Measurements from ENCODE around the gene HOXA1.

The HOXA1 gene

DNA sequence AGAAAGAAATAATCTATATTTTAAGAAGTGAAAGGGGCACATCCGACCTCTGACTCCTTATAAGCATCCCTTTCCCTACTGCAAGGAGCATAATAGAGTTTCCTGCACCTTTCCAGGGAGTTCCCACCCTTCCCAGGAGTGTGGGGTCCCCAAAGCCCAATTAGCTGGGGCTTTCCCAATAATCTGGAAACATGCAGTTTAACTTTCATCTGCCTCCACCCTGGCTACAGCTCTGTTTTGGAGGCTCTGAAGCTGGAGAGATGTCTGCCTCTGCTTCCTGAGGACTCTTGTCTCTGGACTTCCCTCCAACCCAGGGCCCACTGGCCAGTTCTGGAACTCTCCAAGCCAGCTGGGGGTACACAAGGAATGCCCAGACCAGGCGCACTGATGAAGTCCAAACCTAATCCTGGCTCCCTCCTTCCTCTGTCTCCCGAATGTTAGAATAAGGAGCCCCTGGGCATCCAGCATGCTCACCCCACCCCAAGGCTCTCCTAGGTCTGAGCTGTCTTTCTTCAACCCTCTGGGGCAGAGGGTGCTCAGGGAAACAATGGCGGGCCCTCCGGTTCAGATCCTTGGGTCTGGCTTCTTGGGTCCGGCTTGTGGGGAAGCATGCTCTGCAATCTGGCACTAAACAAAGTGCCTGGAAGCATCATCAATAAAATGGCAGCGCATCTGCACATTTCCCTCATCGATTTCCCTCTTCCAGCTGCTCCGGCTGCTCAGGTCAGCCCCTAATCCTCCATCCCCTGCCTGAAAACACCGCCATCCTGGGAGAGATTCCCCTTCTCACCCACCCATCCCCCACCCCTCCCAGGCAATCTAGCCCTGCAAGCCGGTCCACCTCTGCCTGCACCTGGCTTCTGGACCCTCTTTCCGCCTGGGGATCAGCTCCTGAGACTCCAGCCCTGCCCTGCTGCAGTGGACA lies 21.4 kb upstream of the HOXA1 start:
- DNase-seq (ENCODE audit: low read depth), result no peak

DNA sequence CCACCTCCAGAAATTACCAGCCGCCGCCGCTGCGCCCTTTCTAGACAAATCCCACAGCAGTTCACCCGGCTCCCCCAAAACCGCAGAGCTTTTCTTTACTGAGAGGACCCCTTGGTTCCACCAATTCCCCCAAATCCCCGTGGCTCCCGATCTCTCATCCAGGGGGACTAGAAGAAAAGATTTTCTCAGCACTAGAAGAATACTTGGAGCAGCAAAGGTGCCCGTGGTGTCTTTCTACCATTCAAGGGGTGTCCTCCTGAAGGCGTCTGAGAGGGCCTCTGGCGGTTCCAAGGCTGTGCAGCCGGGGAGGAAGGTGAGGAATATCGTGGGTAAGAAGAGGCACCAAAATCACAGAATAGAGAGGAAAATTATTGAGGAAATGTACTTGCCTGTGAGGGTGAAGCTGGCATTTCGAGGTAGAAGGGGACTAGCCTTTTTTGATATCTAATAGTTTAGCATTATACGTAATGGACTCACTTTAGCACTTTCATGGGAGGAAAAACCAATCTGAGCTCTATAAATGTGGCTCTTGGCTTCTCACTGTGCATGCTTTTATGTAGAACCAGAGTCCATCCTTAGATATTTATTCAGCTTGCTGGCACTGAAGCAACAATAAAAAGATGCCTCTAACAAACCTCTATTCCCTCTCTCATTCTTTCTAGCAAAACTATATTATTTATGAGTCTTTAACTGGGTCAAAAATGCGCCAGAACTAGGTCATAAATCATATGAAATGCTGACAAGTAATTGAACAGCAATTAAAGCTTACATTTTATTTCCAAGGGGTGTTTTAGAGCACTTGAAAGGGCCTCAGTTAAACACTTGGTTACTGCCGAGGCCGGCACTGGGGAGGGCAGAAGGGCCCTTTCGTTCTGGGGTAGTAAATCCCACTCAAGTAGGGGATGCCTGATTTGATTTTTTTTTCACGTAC lies 20.5 kb upstream of the HOXA1 start:
- no peak for DNase-seq (ENCODE audit: low read depth)

DNA sequence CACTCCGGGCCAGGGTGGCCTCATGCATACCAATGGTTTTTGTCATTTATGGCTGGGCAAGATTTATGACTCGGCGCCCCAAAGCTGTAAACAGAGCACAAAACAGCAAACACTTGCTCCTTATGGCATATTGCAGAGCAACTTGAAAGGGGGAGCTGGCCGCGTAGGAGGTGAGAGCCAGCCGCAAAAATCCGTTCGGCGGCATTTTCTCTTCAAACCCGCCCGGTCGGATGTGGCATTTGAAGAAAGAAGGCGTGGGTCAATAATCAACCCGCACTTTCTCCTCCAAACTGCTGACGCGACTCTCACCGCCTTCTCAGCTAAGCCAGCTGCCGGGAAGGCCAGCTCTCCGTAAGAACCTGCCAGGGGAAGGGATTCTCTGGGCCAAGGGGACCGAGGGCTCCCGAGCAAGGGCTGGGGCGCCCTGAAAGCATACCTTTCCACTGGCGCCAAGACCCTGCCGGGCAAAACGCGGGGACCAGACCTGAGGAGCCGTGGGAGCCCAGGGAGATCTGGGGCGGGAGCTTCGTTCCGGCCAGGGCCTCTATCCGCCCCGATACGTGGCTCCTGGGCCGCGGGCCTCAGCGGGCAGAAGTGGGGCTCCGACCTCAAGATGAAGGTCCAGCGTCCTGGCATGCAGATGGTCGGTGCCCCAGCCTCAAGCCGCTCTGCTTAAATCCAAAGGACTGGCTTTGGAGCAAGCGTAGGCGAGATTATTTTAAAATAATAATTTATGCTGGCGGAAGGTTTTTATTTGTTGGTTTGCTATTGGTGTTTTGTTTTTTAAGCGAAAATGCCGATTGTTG lies 19.6 kb upstream of the HOXA1 start:
- DNase-seq (ENCODE audit: low read depth), result no peak

DNA sequence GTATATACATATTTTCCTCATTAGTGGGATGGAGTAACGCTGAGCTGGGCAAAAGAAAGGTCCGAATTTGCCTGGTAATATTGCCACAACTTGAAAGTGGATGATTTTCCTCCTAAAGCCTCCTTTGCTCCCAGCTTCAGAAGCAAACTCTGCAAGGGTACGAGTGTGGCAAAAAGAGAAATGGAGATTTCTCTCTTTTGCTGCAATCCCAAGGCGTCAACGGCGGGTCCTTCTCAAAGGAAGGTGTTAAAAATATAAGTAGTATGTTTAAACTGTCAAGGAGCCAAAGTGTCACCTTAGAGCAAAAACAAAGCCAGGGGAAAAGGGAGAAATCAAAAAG lies 19.1 kb upstream of the HOXA1 start:
- DNase-seq (ENCODE audit: low read depth), result no peak

DNA sequence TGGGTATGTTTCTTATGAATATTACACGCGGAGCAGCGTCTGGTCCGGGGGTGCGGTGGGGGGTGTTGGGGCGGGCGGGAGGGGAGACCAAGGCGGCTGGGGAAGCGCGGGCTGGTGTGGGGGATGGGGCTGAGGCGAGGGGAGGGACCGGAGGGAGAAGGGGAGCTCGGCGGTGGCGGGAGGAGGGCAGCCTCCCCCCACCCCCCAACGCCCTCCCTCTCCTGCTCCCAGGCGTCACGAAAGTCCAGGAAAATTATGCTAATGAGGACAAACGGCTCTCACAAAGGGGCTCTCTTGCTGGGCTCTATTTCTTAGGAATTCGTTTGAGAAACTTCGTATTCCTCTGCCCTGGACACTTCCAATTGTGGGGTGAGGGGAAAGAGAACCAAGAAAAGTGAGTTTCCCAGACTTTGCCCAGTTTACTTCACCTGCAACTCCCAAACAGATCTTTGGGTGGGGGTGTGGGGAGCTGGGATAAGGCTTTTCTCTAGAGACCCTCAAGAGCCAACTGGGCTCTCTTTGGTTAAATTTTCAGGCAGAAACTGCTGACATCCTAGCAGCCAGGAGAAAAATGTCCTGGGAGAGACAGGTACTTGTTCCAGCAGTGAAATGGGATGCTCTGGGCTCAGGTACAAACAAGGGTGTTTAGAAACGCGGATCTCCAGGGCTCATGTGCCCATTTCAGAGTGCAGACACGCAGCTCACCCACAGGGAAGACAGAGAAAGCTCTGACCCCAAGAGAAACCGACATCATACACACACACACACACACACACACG lies 18.4 kb upstream of the HOXA1 start:
- no peak for DNase-seq (ENCODE audit: low read depth)

DNA sequence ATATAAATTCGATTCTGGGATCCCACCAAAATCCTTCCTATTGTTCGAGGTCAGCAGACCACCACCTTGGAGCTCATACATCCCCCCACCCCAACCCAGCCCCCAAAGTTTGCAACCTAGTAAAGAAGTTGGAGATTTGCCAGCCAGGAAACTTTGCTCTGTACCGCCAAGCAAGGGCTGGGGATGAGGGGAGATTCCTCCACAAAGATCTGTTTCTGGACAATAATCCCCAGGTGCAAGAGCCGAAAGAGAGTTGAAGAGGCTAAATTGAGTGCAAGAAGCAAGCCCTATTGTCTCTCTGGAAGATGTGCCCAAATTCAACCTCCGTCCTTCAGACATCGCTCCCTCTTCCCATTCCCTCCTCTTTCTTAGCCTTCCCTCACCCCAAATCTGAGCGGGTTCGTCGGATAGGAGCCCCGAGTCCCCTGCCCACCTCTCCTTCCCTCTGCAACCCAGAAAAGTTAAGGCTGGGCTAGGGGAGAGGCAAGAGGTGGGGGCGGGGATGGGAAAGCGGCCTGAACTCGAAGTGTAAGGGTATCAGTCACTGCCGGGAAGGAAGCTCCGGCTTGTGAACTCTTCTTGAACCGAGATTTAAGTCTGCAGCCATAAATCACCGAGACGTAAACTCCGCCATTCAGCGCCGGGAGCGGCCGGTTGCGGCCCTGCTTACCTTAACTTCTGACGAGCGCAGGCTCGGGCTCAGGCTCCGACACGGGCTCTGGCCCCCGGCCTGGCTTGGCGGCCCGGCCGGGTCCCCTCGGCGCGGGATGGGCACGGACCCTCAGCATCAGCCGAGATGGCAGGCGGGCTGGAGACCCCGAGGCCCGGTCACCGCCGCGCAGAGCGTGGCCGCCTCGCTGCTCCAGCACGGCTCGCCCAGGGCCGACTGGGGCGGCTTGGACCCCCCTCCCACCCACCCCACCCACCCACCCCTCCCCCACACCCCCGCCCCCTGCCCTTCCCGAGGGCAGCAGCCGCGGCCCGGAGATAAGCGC lies 17.5 kb upstream of the HOXA1 start:
- no peak for DNase-seq (ENCODE audit: low read depth)

DNA sequence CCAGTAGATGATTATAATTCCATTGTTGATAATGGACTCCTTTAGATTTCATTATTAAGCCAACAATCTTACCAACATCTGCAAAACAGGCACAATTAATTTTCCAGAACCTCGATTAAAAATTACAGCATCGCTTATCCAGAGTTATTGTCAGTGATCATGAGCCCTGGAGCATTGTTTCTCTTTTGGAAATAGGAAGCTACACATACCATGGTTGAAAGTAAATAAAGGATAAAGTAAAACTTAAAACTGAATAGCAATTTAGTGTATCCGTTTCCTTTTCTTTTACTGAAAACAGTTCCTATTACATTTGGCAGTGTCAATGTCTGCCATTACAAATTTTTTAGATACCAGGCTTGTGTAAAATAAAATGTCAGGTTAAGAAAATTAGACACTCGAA lies 16.6 kb upstream of the HOXA1 start:
- DNase-seq (ENCODE audit: low read depth), result no peak

DNA sequence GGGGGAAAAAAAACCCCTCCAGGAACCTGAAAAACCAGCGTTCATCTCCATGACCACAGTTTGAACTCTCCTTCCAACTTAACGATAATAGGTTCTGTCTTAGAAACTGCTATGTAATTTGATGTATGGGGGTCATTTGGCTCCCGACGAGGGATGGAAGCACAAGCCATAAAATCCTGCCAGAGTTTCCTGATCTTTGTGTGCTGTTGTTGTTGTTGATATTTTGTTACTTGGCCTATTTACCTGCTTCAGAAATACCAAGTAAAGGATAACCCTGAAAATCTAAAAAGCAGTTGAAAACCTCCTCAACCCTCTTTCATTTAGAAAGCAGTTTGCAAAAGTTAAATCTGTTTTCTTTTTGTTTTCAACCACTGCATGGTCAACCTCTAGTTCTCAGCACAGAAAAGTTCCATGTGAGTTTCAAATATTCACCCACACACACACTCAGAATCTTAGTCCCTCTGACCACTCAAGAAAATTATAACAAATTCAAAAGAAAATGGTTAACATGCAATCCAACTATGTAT lies 16.0 kb upstream of the HOXA1 start:
- no peak for DNase-seq (ENCODE audit: low read depth)

DNA sequence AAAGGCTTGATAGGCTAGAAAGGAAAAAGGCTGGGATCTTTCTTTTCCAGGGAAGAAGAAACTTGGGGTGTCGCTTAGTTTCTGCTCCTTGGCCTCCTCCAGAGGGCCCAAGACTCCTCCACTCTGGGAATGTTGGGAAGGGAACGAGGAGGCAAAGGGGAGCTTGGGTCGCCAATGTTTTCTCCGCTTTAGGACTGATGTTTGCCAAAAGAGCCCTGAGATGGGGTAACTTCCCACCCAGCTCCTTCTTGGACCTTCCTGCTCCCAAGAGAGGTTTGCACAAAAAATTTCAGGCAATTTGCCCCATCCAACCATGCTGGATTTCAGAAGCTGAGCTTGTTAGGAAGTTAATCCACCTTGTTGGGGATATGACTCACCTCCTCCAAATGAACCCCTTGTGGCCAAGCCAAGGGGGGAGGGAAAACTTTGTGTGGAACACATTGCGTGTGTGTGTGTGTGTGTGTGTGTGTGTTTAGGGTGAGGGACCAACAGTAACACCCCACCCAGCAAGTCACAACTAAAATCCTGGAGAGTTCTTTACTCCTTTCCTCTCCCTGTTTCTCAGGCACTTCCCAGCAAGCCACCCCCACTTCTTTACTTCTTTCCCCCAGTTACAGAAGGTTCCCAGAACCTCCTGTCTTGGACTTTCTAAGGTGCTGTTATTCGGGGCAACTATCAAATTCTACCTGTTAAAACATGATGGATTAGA lies 15.4 kb upstream of the HOXA1 start:
- no peak for DNase-seq (ENCODE audit: low read depth)

DNA sequence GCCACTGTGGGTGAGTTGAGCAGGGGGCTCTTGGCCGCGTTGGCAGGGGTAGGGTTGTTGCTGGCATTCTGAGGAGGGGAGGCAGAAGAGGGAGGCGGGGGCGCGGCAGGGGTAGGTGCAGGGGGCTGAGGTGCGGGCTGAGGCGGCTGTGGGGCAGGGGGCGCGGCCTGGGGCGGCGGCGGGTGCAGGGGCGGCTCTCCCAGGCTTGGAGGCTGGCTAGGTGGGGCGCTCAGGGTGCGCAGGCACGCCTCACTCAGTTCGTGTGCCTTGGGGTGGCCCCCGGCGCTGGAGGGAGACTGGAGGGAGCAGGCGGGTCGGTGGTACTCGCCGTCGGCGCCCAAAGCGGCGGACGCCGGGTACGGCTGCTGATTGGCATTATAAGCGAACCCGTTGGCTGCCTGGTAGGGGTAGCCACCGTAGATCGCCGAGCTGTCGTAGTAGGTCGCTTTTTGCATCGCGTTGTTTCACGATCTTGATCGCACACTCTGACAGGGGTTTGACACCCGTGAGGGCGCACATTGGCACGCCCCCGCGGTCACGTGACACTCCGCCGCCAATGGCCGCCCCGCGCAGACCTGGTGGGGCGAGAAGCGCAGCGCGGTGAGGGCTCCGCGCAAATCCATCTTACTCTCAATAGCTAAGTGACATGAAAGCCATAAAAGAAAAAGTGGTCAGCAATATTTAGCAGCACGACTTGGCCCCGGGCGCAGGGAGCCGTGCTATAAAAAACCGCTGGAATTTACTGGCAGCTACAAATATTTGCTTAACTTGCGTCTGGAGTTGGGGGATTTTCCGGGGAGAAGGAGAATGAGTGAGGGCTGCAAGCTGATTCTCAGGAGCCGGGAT lies 14.6 kb upstream of the HOXA1 start:
- DNase-seq (ENCODE audit: low read depth), result no peak

DNA sequence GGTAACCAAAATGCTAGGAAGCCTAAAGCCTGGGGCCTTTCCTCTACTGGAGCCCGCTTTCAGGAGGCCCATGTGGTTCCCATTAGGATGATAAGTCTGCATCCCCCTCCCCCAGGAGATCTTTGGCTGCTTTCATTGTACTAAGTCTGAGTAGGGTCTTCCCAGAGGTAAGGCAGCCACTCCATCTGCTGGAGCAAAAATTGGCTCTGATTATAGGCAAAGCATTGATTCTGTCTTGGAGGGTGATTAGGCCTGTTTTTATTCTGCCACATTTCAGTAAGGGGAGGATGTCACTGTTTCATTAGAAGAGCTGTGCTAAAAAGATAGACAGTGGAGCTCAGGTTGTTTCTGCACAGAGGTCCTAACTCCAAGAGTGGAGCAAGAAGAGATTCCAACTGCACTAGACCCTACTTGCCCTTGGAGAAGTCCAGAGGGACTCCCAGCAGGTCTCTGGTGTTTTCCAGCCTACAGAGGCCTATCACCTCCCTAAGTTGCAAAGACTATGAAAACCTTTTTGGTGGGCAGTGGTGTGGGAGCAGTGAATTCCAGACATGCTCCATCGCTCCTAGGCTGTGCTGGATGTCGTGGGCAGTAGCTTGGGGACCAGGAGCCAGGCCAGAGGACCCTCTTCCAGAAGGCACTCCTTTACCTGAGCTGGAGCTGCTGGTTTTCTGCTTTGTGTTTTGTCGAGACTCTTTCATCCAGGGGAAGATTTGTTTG lies 13.8 kb upstream of the HOXA1 start:
- no peak for DNase-seq (ENCODE audit: low read depth)

DNA sequence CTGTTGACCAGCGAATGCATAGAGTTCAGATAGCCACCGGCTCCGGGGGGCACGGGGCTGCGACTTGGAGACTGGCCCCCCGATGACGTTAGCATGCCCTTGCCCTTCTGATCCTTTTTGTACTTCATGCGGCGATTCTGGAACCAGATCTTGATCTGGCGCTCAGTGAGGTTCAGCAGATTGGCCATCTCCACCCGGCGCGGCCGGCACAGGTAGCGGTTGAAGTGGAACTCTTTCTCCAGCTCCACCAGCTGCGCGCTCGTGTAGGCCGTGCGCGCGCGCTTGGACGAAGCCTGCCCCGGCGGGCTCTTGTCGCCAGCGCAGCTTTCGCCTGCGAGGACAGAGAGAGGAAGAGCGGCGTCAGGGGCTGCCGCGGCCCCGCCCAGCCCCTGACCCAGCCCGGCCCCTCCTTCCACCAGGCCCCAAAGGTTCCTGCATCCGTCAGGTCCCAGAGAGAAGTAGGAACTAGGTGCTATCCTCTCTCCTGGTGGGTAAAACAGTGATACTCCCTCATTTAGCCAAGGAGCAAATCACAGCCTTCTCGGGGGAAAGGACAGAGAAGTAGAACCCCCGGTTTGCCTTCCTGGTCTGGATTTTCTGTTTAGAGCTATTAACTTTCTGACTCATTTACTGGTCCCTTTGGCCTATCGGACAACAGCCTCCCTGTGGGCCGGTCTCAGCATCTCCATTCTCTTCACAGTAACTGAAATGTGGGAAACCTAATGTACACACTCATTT lies 12.8 kb upstream of the HOXA1 start:
- DNase-seq (ENCODE audit: low read depth), result no peak

DNA sequence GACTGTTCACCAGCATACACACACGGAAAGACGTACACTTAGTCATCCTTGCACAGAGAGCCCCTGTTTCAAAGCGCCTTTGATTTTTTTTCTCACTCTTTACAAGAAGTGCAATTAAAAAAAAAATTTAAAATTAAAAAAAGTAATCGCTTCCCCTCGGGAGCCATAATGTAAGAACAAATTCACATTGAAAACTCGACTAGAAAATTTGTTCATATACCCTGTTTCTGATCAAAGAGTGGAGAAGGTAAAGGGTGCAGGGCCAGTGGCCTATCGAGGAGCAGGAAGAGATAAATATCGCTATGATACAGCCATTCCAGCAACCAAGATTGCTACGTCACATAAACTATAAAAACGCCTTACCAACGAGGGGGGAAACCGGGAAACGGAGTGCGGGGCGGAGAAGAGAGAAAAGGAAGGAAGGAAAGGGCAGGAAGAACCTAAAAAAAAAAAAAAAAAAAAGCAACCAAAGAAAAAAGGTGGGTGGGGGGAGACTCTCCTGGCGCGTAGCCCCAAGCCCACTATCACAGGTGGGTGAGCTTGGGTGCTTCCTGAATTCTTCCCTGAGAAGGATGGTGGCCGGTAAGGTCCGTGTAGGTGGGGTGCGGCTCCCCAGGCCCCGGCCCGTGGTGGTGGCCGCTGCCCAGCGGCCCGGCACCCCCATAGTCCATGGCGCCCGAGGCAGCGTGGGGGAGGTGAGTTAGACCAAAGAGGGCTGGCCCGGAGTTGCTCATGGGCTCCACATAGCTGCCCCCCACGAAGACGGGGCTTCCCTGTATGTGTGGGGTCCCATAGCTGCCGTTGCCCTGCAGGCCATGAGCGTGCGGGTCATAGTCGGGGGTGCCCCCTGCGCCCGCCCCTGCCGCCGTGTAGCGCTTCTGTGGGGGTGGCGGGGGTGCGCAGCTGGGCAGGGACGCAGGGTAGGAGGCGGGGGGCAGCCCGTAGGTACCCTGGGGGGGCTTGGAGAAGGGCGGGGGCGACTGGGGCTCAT lies 11.9 kb upstream of the HOXA1 start:
- DNase-seq (ENCODE audit: low read depth), result no peak

DNA sequence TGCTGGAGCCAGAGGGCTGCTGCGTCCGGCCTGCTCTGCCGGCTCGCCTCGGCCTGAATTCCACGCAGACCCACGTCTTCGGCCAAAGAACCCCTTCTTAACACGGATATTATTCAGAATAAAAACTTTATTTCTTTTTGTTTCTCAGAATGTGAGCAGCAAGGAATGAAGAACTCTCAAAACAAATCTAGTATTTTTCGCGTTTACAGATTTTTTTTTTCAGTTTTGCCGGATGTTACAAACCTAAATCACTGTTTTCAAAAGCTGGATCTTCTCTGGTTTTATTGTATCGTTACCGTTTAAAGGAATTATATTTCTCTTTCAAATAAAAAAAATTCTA lies 11.1 kb upstream of the HOXA1 start:
- DNase-seq (ENCODE audit: low read depth), result no peak

DNA sequence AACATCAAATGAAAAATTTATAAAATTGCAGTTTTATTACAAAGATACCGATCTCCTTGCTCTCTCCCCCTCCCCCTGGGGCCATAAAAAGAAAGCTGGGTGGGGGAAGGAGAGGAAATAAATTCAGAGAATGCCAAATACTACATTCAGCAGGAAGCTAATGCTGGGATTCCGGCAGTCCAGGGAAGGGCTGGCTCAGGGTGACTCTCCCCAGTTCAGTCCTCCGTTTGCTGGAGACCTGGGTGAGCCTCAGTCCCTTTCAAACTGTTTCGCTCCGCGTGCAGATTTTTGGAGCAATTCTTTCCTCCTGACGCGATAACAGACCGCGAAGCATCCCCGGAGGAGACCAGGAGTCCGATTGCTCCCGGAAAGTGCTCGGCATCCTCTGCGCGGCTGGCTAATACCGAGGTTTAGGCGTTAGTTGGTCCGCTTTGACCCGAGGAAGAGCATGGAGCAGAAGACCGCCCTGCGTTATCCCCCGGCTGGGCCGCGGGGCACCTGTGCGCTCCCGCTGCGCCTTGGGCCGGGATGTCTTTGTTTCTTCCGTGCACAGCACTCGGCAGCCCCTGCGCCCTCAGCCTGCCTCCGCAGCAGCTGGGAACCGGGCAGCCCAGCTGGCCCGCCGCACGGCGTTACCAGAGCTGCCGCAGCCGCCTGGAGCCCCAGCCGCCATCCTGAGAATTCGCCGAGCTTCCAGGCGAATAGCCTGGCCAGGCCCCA lies 10.5 kb upstream of the HOXA1 start:
- DNase-seq (ENCODE audit: low read depth), result no peak

Measured in HS-5 (cell line).